ENCODE data around the gene GLP1R. TPM values are rescaled to one million over a fixed set of nuclear protein-coding genes. Genes with fewer than 3 reads are reported as not detected.

Gene GLP1R
- total and polyA plus RNA-seq, 3 donors from 2014 or later, result 0.09 to 0.55 (median 0.31) TPM

GRCh38 chr6:39026175-39026574 is 22.4 kb upstream of the GLP1R start:
- Histone ChIP-seq H3K27ac (no peak overlapping the region), H3K4me3 (no peak overlapping the region), H3K27me3 (no peaks in the 10 kb centered on the region), H3K4me1 (no peaks in the 10 kb centered on the region), H3K9me3 (no peaks in the 10 kb centered on the region), H3K36me3 (ENCODE audit: low read depth, missing control alignments) (no peaks in the 10 kb centered on the region)
- intact Hi-C loops (cut with DNase I; ENCODE audit: low total_unique reads), result no loop called here
- TF ChIP-seq POLR2A (IDR thresholded peaks at IDR 0.05), result no peak
- WGBS, 2 donors, result 57 to 61% methylated on average over 3 of the region's 3 CpGs
- no peak for DNase-seq

- no peaks in the 10 kb centered on the region for H3K9me3 ChIP-seq
- DNase-seq, result peak; percentile 19
- no peaks in the 10 kb centered on the region for H3K27me3 ChIP-seq
- peak in 1 of 3 experiments; percentile 43 for TF ChIP-seq CTCF (IDR thresholded peaks at IDR 0.05)
- no peak for TF ChIP-seq POLR2A (IDR thresholded peaks at IDR 0.05)
- H3K4me1 ChIP-seq, result no peaks in the 10 kb centered on the region
- H3K27ac ChIP-seq, result no peak overlapping the region
- 85 to 87% methylated on average over 13 of the region's 13 CpGs for WGBS, 2 donors
- no peak overlapping the region for H3K4me3 ChIP-seq
- no peaks in the 10 kb centered on the region for H3K36me3 ChIP-seq (ENCODE audit: low read depth, missing control alignments)
- intact Hi-C loops (cut with DNase I; ENCODE audit: low total_unique reads), result no loop called here
These were observed 19.2 kb upstream of the GLP1R start for GRCh38 chr6:39029156-39030011.

- no peak for TF ChIP-seq CTCF (IDR thresholded peaks at IDR 0.05)
- no peak for TF ChIP-seq POLR2A (IDR thresholded peaks at IDR 0.05)
- H3K4me1 ChIP-seq, result no peaks in the 10 kb centered on the region
- 47 to 72% methylated on average over 7 to 9 of the region's 9 CpGs for WGBS, 2 donors
- H3K36me3 ChIP-seq (ENCODE audit: low read depth, missing control alignments), result no peaks in the 10 kb centered on the region
- H3K27ac ChIP-seq, result no peak overlapping the region
- intact Hi-C loops (cut with DNase I; ENCODE audit: low total_unique reads), result no loop called here
- DNase-seq, result no peak
- H3K27me3 ChIP-seq, result no peaks in the 10 kb centered on the region
- H3K4me3 ChIP-seq, result no peak overlapping the region
- H3K9me3 ChIP-seq, result no peaks in the 10 kb centered on the region
These were observed 12.9 kb upstream of the GLP1R start for GRCh38 chr6:39035681-39036080.

GRCh38 chr6:39037082-39037508 is 11.5 kb upstream of the GLP1R start:
- H3K9me3 ChIP-seq, result no peaks in the 10 kb centered on the region
- no peaks in the 10 kb centered on the region for H3K27me3 ChIP-seq
- no peaks in the 10 kb centered on the region for H3K36me3 ChIP-seq (ENCODE audit: low read depth, missing control alignments)
- H3K4me1 ChIP-seq, result no peaks in the 10 kb centered on the region
- 49 to 54% methylated on average over 4 of the region's 4 CpGs for WGBS, 2 donors
- no peak overlapping the region for H3K27ac ChIP-seq
- no peak overlapping the region for H3K4me3 ChIP-seq
- intact Hi-C loops (cut with DNase I; ENCODE audit: low total_unique reads), result no loop called here
- TF ChIP-seq POLR2A (IDR thresholded peaks at IDR 0.05) (no peak), CTCF (IDR thresholded peaks at IDR 0.05) (no peak)
- no peak for DNase-seq

- no peak for TF ChIP-seq CTCF (IDR thresholded peaks at IDR 0.05)
- TF ChIP-seq POLR2A (IDR thresholded peaks at IDR 0.05), result no peak
- DNase-seq, result no peak
- no peak overlapping the region for H3K4me3 ChIP-seq
- no peak overlapping the region for H3K27ac ChIP-seq
- no peaks in the 10 kb centered on the region for H3K4me1 ChIP-seq
- 84 to 89% methylated on average over 6 of the region's 6 CpGs for WGBS, 2 donors
- H3K27me3 ChIP-seq, result no peaks in the 10 kb centered on the region
- intact Hi-C loops (cut with DNase I; ENCODE audit: low total_unique reads), result no loop called here
- no peaks in the 10 kb centered on the region for H3K9me3 ChIP-seq
- no peaks in the 10 kb centered on the region for H3K36me3 ChIP-seq (ENCODE audit: low read depth, missing control alignments)
These were observed 10.9 kb upstream of the GLP1R start for GRCh38 chr6:39037707-39038106.
